ENCODE data around the gene SGPL1. TPM values are rescaled to one million over a fixed set of nuclear protein-coding genes. Genes with fewer than 3 reads are reported as not detected.

The SGPL1 gene
- total and polyA plus RNA-seq, 10 of the 15 experiments (the other 5 are each of a cell fraction or from before 2014, with no cell fraction given): 4.9 to 20.7 (median 10.6) TPM

GRCh38 chr10:70853038-70853437 lies 37.3 kb downstream of the SGPL1 start:
- in situ Hi-C loops (cut with MboI): no loop called here
- FAIRE-seq: no peak
- intact Hi-C loops (cut with micrococcal nuclease; ENCODE audit: unreplicated experiment): no loop called here
- ATAC-seq: no peak
- ChIA-PET SMC1A (ENCODE audit: uncharacterized antibody, unreplicated experiment) (interaction anchor here (0.6 to 1.4 kb wide), 2 partner anchors 12 to 283 kb away, joined by 3 to 4 read pairs; no protein-coding TSS in a partner anchor), POLR2A (no interaction called here), RAD21 (ENCODE audit: unreplicated experiment) (no interaction called here), CTCF (interaction anchor here (1.1 to 2.7 kb wide), 2 partner anchors 16 to 36 kb away, joined by 3 to 7 read pairs; no protein-coding TSS in a partner anchor)
- H3K9ac ChIP-seq (ENCODE audit: control insufficient read depth, insufficient read depth, low read length): no peak overlapping the region
- peaks cover 0 to 7% of the 10 kb centered on the region in 2 experiments; a peak in 3 of 4 replicates for H3K36me3 ChIP-seq (ENCODE audit: control insufficient read depth in 2 of 2, insufficient read depth in 2 of 2, low read length in 1 of 2)
- no peak overlapping the region for H3K4me2 ChIP-seq (ENCODE audit: control insufficient read depth, insufficient read depth)
- 75% methylated on average over 4 of the region's 4 CpGs for WGBS (ENCODE audit: insufficient coverage, insufficient replicate concordance, low lambda C conversion rate, missing lambda C conversion rate)
- 0 out of 2 replicates have a peak, but pooled peaks cover 2% of the 10 kb centered on the region for H3K4me1 ChIP-seq (ENCODE audit: control insufficient read depth, insufficient read depth, low read length)
- no peaks in the 10 kb centered on the region for H3K27me3 ChIP-seq (replicated peaks in 1 of 2; ENCODE audit: control insufficient read depth in 2 of 2, insufficient read depth in 2 of 2, low read length in 1 of 2)
- H3K9me3 ChIP-seq (replicated peaks; ENCODE audit: control insufficient read depth, insufficient read depth, low read length): no peaks in the 10 kb centered on the region
- H4K20me1 ChIP-seq (ENCODE audit: control insufficient read depth, insufficient read depth): no peaks in the 10 kb centered on the region
- no peaks in the 10 kb centered on the region for H3K79me2 ChIP-seq (ENCODE audit: control insufficient read depth, insufficient read depth, low read length)
- H3K4me3 ChIP-seq: no peak overlapping the region
- H3K27ac ChIP-seq (ENCODE audit: control insufficient read depth, insufficient read depth): no peak overlapping the region
- DNase-seq (ENCODE audit: low read depth, low spot score): no peak
- no peak for TF ChIP-seq SPI1 (IDR thresholded peaks at IDR 0.05; ENCODE audit: borderline replicate concordance, insufficient read depth, low read depth, low read length)
- TF ChIP-seq EGR1 (IDR thresholded peaks at IDR 0.05; ENCODE audit: borderline replicate concordance in 1 of 2, low read depth in 2 of 2, low read length in 2 of 2): no peak
- no peak for TF ChIP-seq RFX5 (IDR thresholded peaks at IDR 0.05; ENCODE audit: low read depth, low read length)
- TF ChIP-seq CREB1 (IDR thresholded peaks at IDR 0.05; ENCODE audit: low read depth): no peak
- no peak for TF ChIP-seq RAD21 (IDR thresholded peaks at IDR 0.05; ENCODE audit: insufficient read depth, low read depth, low read length)
- TF ChIP-seq EZH2 (IDR thresholded peaks at IDR 0.05; ENCODE audit: borderline replicate concordance, control insufficient read depth, low read depth, low read length): no peak
- no peak for TF ChIP-seq PAX5 (IDR thresholded peaks at IDR 0.05; ENCODE audit: borderline replicate concordance, low read depth, low read length)
- no peak for TF ChIP-seq ZNF24 (IDR thresholded peaks at IDR 0.05)
- no peak for TF ChIP-seq DPF2 (IDR thresholded peaks at IDR 0.05)
- TF ChIP-seq, protein P1, sequence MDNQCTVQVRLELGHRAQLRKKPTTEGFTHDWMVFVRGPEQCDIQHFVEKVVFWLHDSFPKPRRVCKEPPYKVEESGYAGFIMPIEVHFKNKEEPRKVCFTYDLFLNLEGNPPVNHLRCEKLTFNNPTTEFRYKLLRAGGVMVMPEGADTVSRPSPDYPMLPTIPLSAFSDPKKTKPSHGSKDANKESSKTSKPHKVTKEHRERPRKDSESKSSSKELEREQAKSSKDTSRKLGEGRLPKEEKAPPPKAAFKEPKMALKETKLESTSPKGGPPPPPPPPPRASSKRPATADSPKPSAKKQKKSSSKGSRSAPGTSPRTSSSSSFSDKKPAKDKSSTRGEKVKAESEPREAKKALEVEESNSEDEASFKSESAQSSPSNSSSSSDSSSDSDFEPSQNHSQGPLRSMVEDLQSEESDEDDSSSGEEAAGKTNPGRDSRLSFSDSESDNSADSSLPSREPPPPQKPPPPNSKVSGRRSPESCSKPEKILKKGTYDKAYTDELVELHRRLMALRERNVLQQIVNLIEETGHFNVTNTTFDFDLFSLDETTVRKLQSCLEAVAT (IDR thresholded peaks at IDR 0.05): no peak
- no peak for TF ChIP-seq NFYB (IDR thresholded peaks at IDR 0.05; ENCODE audit: insufficient read depth, low read depth, low read length)
- TF ChIP-seq, protein P2, sequence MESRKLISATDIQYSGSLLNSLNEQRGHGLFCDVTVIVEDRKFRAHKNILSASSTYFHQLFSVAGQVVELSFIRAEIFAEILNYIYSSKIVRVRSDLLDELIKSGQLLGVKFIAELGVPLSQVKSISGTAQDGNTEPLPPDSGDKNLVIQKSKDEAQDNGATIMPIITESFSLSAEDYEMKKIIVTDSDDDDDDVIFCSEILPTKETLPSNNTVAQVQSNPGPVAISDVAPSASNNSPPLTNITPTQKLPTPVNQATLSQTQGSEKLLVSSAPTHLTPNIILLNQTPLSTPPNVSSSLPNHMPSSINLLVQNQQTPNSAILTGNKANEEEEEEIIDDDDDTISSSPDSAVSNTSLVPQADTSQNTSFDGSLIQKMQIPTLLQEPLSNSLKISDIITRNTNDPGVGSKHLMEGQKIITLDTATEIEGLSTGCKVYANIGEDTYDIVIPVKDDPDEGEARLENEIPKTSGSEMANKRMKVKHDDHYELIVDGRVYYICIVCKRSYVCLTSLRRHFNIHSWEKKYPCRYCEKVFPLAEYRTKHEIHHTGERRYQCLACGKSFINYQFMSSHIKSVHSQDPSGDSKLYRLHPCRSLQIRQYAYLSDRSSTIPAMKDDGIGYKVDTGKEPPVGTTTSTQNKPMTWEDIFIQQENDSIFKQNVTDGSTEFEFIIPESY (IDR thresholded peaks at IDR 0.05): no peak
- no TSS peak for BruUV-seq (replicated peaks)
- no peak overlapping the region for H2AFZ ChIP-seq (ENCODE audit: control insufficient read depth, low read depth, low read length)

All from GM12878 (cell line).